Measurements from ENCODE around the gene ARNT2.
"Not testable (repeated sequence)": the region's sequence is repeated elsewhere in the genome, so short reads cannot be mapped to it uniquely, and the experiment has no call there.

The ARNT2 gene

GRCh38 chr15:80638553-80639167, 234.5 kb downstream of the ARNT2 start:
- DNase-seq (ENCODE audit: low spot score) = no peak
- no peak for TF ChIP-seq CTCF (IDR thresholded peaks at IDR 0.05; ENCODE audit: borderline replicate concordance, control extremely low read depth, extremely low read depth, insufficient read depth, missing control alignments)
- in situ Hi-C loops (cut with MboI; ENCODE audit: low sequenced_read_pairs, unreplicated experiment) = no loop called here

DNA sequence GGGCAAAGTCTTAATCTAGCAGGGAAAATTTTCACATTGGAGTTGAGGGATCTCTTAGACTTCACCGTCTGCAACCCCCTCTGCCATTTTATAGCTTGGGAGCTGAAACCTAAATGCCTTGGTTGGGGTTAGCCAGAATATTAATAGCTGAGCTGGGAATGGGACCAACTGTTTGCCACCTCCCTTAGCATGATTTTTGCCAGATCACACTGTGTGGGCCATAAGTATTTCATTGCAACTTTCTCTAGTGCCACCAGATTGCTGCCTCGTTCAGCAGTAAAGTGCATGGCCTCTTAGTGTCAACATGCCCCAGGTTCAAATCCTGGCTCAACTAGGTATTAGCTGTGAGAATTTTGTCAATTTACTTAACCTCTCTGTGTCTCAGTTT, 235.0 kb downstream of the ARNT2 start:
- no peak for DNase-seq (ENCODE audit: low spot score)
- in situ Hi-C loops (cut with MboI; ENCODE audit: low sequenced_read_pairs, unreplicated experiment) = no loop called here
- no peak for TF ChIP-seq CTCF (IDR thresholded peaks at IDR 0.05; ENCODE audit: borderline replicate concordance, control extremely low read depth, extremely low read depth, insufficient read depth, missing control alignments)

DNA sequence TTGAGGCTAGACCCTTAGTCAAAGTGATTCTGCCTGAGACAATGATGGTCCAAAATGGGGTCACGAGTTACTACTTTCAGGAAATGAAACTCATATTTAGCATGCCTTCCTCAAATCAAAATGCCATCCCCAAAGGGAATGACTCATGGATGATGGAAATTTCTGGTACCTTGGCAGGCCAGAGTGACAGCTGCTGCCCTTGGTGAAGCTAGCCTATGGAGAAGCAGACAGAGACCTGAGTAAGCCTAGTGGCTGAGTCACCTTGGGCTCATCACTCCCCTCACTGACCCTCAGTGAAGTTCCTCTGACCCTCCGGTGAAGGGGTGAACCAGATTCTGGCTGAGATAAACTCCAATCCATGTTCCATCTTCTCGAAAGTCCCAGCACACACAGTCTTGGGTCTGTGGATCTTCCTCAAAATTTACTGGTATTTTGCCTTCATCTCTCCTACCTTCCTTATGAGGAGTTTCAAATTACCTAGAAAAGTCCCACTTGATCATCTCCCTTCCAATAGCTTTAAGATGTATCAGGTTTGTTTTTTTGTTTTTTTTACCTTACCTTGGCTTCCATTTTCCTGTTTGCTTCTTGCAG, 236.4 kb downstream of the ARNT2 start:
- TF ChIP-seq CTCF (IDR thresholded peaks at IDR 0.05; ENCODE audit: borderline replicate concordance, control extremely low read depth, extremely low read depth, insufficient read depth, missing control alignments) = no peak
- in situ Hi-C loops (cut with MboI; ENCODE audit: low sequenced_read_pairs, unreplicated experiment) = no loop called here
- DNase-seq (ENCODE audit: low spot score) = no peak

DNA sequence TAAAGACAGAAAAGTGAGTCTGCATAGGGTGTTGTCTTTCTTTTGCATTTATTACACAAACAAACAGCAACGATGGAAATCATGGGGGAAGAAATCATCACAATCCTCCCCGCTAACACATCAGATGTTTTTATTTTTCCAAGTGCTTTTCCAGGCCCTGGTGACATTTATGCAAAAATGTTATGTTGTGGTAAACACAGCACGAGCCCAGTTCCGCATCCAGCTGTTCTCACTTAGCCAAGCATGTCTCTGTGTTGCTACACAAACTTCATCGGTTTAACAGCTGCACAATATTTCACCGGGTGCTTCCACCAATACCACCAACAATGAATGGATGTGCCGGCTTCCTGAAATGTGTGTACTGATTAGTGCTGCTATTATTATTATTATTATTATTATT, 237.2 kb downstream of the ARNT2 start:
- in situ Hi-C loops (cut with MboI; ENCODE audit: low sequenced_read_pairs, unreplicated experiment) = no loop called here
- no peak for DNase-seq (ENCODE audit: low spot score)
- TF ChIP-seq CTCF (IDR thresholded peaks at IDR 0.05; ENCODE audit: borderline replicate concordance, control extremely low read depth, extremely low read depth, insufficient read depth, missing control alignments) = no peak

- TF ChIP-seq CTCF (IDR thresholded peaks at IDR 0.05; ENCODE audit: borderline replicate concordance, control extremely low read depth, extremely low read depth, insufficient read depth, missing control alignments) = no peak
- in situ Hi-C loops (cut with MboI; ENCODE audit: low sequenced_read_pairs, unreplicated experiment) = no loop called here
- no peak for DNase-seq (ENCODE audit: low spot score)
Measured at GRCh38 chr15:80643431-80643951, 239.3 kb downstream of the ARNT2 start.

GRCh38 chr15:80645494-80646065, 241.4 kb downstream of the ARNT2 start:
- no peak for DNase-seq (ENCODE audit: low spot score)
- TF ChIP-seq CTCF (IDR thresholded peaks at IDR 0.05; ENCODE audit: borderline replicate concordance, control extremely low read depth, extremely low read depth, insufficient read depth, missing control alignments) = no peak
- in situ Hi-C loops (cut with MboI; ENCODE audit: low sequenced_read_pairs, unreplicated experiment) = no loop called here

DNA sequence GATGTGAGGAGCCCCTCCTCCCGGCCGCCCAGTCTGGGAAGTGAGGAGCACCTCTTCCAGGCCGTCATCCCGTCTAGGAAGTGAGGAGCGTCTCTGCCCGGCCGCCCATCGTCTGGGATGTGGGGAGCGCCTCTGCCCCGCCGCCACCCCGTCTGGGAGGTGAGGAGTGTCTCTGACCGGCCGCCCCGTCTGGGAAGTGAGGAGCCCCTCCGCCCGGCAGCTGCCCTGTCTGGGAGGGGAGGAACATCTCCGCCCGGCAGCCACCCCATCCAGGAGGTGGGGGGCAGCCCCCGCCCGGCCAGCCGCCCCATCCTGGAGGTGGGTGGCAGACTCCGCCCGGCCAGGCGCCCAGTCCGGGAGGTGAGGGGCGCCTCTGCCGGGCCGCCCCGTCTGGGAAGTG, 243.2 kb downstream of the ARNT2 start:
- DNase-seq (ENCODE audit: low spot score); in situ Hi-C loops (cut with MboI; ENCODE audit: low sequenced_read_pairs, unreplicated experiment): not testable (repeated sequence)

All from GM13976 (cell line).